Naive thymus-derived CD4-positive, alpha-beta T cell (primary cell): ENCODE measurements around the gene CACNA1C. TPM values are rescaled to one million over a fixed set of nuclear protein-coding genes. Genes with fewer than 3 reads are reported as not detected.

Experiments used
- ATAC-seq: fragments of 150-1000 bp; cut with Tn5 transposase; 2 replicates; pipeline ENCODE4 v1.10.0; 2021; ENCODE audit warnings: mild to moderate bottlenecking, moderate library complexity
- CTCF ChIA-PET: fragments of 350-600 bp; sonication (Branson Sonifier 250); formaldehyde crosslinking; loops from one replicate; lab custom pipeline; 2021; ENCODE audit warnings: antibody characterized with exemption; lab: Charles Lee
- POLR2A ChIA-PET: fragments of 350-600 bp; sonication (Branson Sonifier 250); formaldehyde crosslinking; loops from one replicate; lab custom pipeline; 2021; ENCODE audit warnings: antibody characterized with exemption, inconsistent platforms; lab: Charles Lee
- DNase-seq, 9 donors: peaks; one replicate each; pipeline versions ENCODE4 v3.0.0 to v3.0.0-alpha.2; 2020 to 2022; ENCODE audit warnings: mixed read lengths in 1 of 9
- H3K27ac ChIP-seq: one replicate; pipeline ENCODE4 v1.7.0; 2013; ENCODE audit warnings: mild to moderate bottlenecking, low read depth, low read length, moderate library complexity
- H3K27me3 ChIP-seq, 2 donors: one replicate each; pipeline ENCODE4 v1.7.0; 2013; ENCODE audit warnings: low read length in 2 of 2, mild to moderate bottlenecking in 2 of 2, moderate library complexity in 2 of 2; ENCODE audit not compliant: control insufficient read depth in 2 of 2, insufficient read depth in 2 of 2
- H3K36me3 ChIP-seq, 3 experiments: 1 replicate in 2 of 3; 2 replicates in 1 of 3; pipeline ENCODE4 v1.7.0; 2013; ENCODE audit warnings: low read length in 3 of 3, mild to moderate bottlenecking in 3 of 3, moderate library complexity in 1 of 3; ENCODE audit not compliant: insufficient read depth in 3 of 3, control insufficient read depth in 2 of 3
- H3K4me1 ChIP-seq, 2 donors: one replicate each; pipeline ENCODE4 v1.7.0; 2013; ENCODE audit warnings: low read length in 2 of 2, mild to moderate bottlenecking in 2 of 2, moderate library complexity in 1 of 2; ENCODE audit not compliant: control insufficient read depth in 2 of 2, insufficient read depth in 2 of 2
- H3K4me3 ChIP-seq: 2 replicates; pipeline ENCODE4 v1.7.0; 2013; ENCODE audit warnings: mild to moderate bottlenecking, low read length
- H3K9me3 ChIP-seq, 3 experiments: 1 replicate in 2 of 3; 2 replicates in 1 of 3; pipeline ENCODE4 v1.7.0; 2013; ENCODE audit warnings: low read length in 3 of 3; ENCODE audit not compliant: control insufficient read depth in 2 of 3
- H3K27ac Mint-ChIP-seq, 9 donors: one replicate each; pipeline ENCODE4 v1.8.0; 2020 to 2022; ENCODE audit warnings: mixed read lengths in 9 of 9, mild to moderate bottlenecking in 8 of 9, moderate library complexity in 5 of 9, inconsistent platforms in 2 of 9
- H3K27me3 Mint-ChIP-seq, 5 donors: one replicate each; pipeline ENCODE4 v1.8.0; 2021 to 2022; ENCODE audit warnings: mixed read lengths in 5 of 5, mild to moderate bottlenecking in 1 of 5
- H3K36me3 Mint-ChIP-seq, 5 donors: one replicate each; pipeline ENCODE4 v1.8.0; 2020 to 2022; ENCODE audit warnings: mixed read lengths in 5 of 5, mild to moderate bottlenecking in 3 of 5, inconsistent platforms in 1 of 5
- H3K4me1 Mint-ChIP-seq, 7 donors: one replicate each; pipeline ENCODE4 v1.8.0; 2020 to 2022; ENCODE audit warnings: mixed read lengths in 7 of 7, mild to moderate bottlenecking in 3 of 7, inconsistent platforms in 1 of 7
- H3K4me3 Mint-ChIP-seq, 10 donors: one replicate each; pipeline ENCODE4 v1.8.0; 2020 to 2022; ENCODE audit warnings: mild to moderate bottlenecking in 10 of 10, mixed read lengths in 10 of 10, moderate library complexity in 6 of 10, inconsistent platforms in 2 of 10
- H3K9me3 Mint-ChIP-seq, 11 donors: one replicate each; pipeline ENCODE4 v1.8.0; 2020 to 2022; ENCODE audit warnings: mixed read lengths in 11 of 11, mild to moderate bottlenecking in 4 of 11, inconsistent platforms in 1 of 11, moderate library complexity in 1 of 11
- intact Hi-C, 2 donors: fragments of 100-400 bp; cut with micrococcal nuclease; formaldehyde crosslinking; loops; one replicate each; pipeline ENCODE4 v1.15.1; 2023
- polyA plus RNA-seq, 2 donors: library from polyadenylated mRNA; unstranded; fragments of 300-500 nt; fragmentation: Illumina TruSeq; gene quantifications; one replicate each; pipeline ENCODE4 v1.2.3, GENCODE V29; 2021
- total RNA-seq, 6 experiments: library from RNA in 5 of 6; stranded (reverse) in 5 of 6; gene quantifications; 1 replicate in 5 of 6; 2 replicates in 1 of 6; pipeline ENCODE4 v1.2.3 and lab custom pipeline; 2021 to 2026

Gene CACNA1C
- total and polyA plus RNA-seq, 7 experiments from 2014 or later, result 0.04 to 0.48 (median 0.08) TPM

- H3K4me3 Mint-ChIP-seq, result peak overlapping the region in 6 of 10 donors; percentile 53 to 70 (median 66)
- Histone ChIP-seq H3K4me1 (peaks cover 0 to 10% of the 10 kb centered on the region in 2 donors), H3K9me3 (no peaks in the 10 kb centered on the region), H3K36me3 (no peaks in the 10 kb centered on the region), H3K4me3 (no peak overlapping the region), H3K27me3 (no peaks in the 10 kb centered on the region), H3K27ac (no peak overlapping the region)
- intact Hi-C loops, result no loop called here
- no peak for DNase-seq
- no peak for ATAC-seq
- POLR2A ChIA-PET, result no interaction called here
- H3K27ac Mint-ChIP-seq, result peak overlapping the region in 5 of 9 donors; percentile 11 to 78 (median 40)
- H3K27me3 Mint-ChIP-seq, result peaks cover 0 to 22% (median 8%) of the 10 kb centered on the region in 5 donors
- peaks cover 0 to 2% (median 0%) of the 10 kb centered on the region in 11 donors for H3K9me3 Mint-ChIP-seq
- H3K36me3 Mint-ChIP-seq, result peaks cover 0 to 4% (median 0%) of the 10 kb centered on the region in 5 donors
- CTCF ChIA-PET, result no interaction called here
- H3K4me1 Mint-ChIP-seq, result peaks cover 0 to 38% (median 4%) of the 10 kb centered on the region in 7 donors
Observed at GRCh38 chr12:2363836-2364609, 311.2 kb downstream of the CACNA1C start.

GRCh38 chr12:2364631-2365051 is 311.9 kb downstream of the CACNA1C start:
- H3K27ac Mint-ChIP-seq, result peak overlapping the region in 2 of 9 donors; percentile 14 to 78
- POLR2A ChIA-PET, result no interaction called here
- Histone ChIP-seq H3K9me3 (no peaks in the 10 kb centered on the region), H3K27me3 (no peaks in the 10 kb centered on the region), H3K36me3 (no peaks in the 10 kb centered on the region), H3K27ac (no peak overlapping the region), H3K4me1 (peaks cover 0 to 10% of the 10 kb centered on the region in 2 donors), H3K4me3 (no peak overlapping the region)
- H3K4me3 Mint-ChIP-seq, result peak overlapping the region in 2 of 10 donors; percentile 1 to 18
- ATAC-seq (peak; percentile 49), DNase-seq (no peak)
- peaks cover 0 to 20% (median 7%) of the 10 kb centered on the region in 5 donors for H3K27me3 Mint-ChIP-seq
- peaks cover 0 to 2% (median 0%) of the 10 kb centered on the region in 11 donors for H3K9me3 Mint-ChIP-seq
- H3K36me3 Mint-ChIP-seq, result peaks cover 0 to 4% (median 0%) of the 10 kb centered on the region in 5 donors
- CTCF ChIA-PET, result no interaction called here
- peaks cover 0 to 32% (median 4%) of the 10 kb centered on the region in 7 donors for H3K4me1 Mint-ChIP-seq
- intact Hi-C loops, result no loop called here

GRCh38 chr12:2366711-2367110 is 313.9 kb downstream of the CACNA1C start:
- Mint-ChIP-seq H3K27ac (no peak overlapping the region), H3K4me3 (no peak overlapping the region), H3K36me3 (peaks cover 0 to 4% (median 0%) of the 10 kb centered on the region in 5 donors), H3K9me3 (peaks cover 0 to 2% (median 0%) of the 10 kb centered on the region in 11 donors), H3K4me1 (peaks cover 0 to 29% (median 2%) of the 10 kb centered on the region in 7 donors), H3K27me3 (peaks cover 0 to 28% (median 0%) of the 10 kb centered on the region in 5 donors)
- intact Hi-C loops, result no loop called here
- ATAC-seq, result no peak
- Histone ChIP-seq H3K27me3 (no peaks in the 10 kb centered on the region), H3K4me3 (no peak overlapping the region), H3K36me3 (no peaks in the 10 kb centered on the region), H3K27ac (no peak overlapping the region), H3K9me3 (no peaks in the 10 kb centered on the region), H3K4me1 (peaks cover 0 to 10% of the 10 kb centered on the region in 2 donors)
- no peak for DNase-seq
- CTCF ChIA-PET, result no interaction called here
- POLR2A ChIA-PET, result no interaction called here

GRCh38 chr12:2372178-2372577 is 319.4 kb downstream of the CACNA1C start:
- Histone ChIP-seq H3K27ac (no peak overlapping the region), H3K4me3 (no peak overlapping the region), H3K9me3 (no peaks in the 10 kb centered on the region), H3K36me3 (no peaks in the 10 kb centered on the region), H3K27me3 (no peaks in the 10 kb centered on the region), H3K4me1 (no peaks in the 10 kb centered on the region)
- H3K36me3 Mint-ChIP-seq, result no peaks in the 10 kb centered on the region
- H3K9me3 Mint-ChIP-seq, result no peaks in the 10 kb centered on the region
- intact Hi-C loops, result no loop called here
- H3K27ac Mint-ChIP-seq, result no peak overlapping the region
- ATAC-seq (no peak), DNase-seq (no peak)
- ChIA-PET POLR2A (no interaction called here), CTCF (no interaction called here)
- H3K4me1 Mint-ChIP-seq, result peaks cover 0 to 1% (median 0%) of the 10 kb centered on the region in 7 donors
- H3K4me3 Mint-ChIP-seq, result no peak overlapping the region
- H3K27me3 Mint-ChIP-seq, result peaks cover 0 to 27% (median 0%) of the 10 kb centered on the region in 5 donors

GRCh38 chr12:2372735-2373134 is 319.9 kb downstream of the CACNA1C start:
- H3K4me3 Mint-ChIP-seq, result no peak overlapping the region

GRCh38 chr12:2373307-2373706 is 320.5 kb downstream of the CACNA1C start:
- POLR2A ChIA-PET, result no interaction called here
- CTCF ChIA-PET, result no interaction called here
- H3K9me3 Mint-ChIP-seq, result no peaks in the 10 kb centered on the region
- no peak for ATAC-seq
- intact Hi-C loops, result no loop called here
- no peak overlapping the region for H3K4me3 Mint-ChIP-seq
- H3K27ac ChIP-seq, result no peak overlapping the region
- no peaks in the 10 kb centered on the region for H3K4me1 ChIP-seq
- H3K4me1 Mint-ChIP-seq, result peaks cover 0 to 10% (median 0%) of the 10 kb centered on the region in 7 donors
- H3K9me3 ChIP-seq, result no peaks in the 10 kb centered on the region
- peaks cover 0 to 29% (median 0%) of the 10 kb centered on the region in 5 donors for H3K27me3 Mint-ChIP-seq
- DNase-seq, result no peak
- H3K36me3 ChIP-seq, result no peaks in the 10 kb centered on the region
- no peaks in the 10 kb centered on the region for H3K36me3 Mint-ChIP-seq
- no peaks in the 10 kb centered on the region for H3K27me3 ChIP-seq
- no peak overlapping the region for H3K4me3 ChIP-seq
- no peak overlapping the region for H3K27ac Mint-ChIP-seq

More at GRCh38 chr12:2372735-2373134, 319.9 kb downstream of the CACNA1C start:
- CTCF ChIA-PET, result no interaction called here
- no peak for ATAC-seq
- Mint-ChIP-seq H3K4me1 (peaks cover 0 to 7% (median 0%) of the 10 kb centered on the region in 7 donors), H3K27ac (no peak overlapping the region), H3K27me3 (peaks cover 0 to 28% (median 0%) of the 10 kb centered on the region in 5 donors), H3K36me3 (no peaks in the 10 kb centered on the region), H3K9me3 (no peaks in the 10 kb centered on the region)
- DNase-seq, result no peak
- POLR2A ChIA-PET, result no interaction called here
- intact Hi-C loops, result no loop called here
- H3K36me3 ChIP-seq, result no peaks in the 10 kb centered on the region
- no peak overlapping the region for H3K4me3 ChIP-seq
- H3K4me1 ChIP-seq, result no peaks in the 10 kb centered on the region
- no peaks in the 10 kb centered on the region for H3K9me3 ChIP-seq
- H3K27ac ChIP-seq, result no peak overlapping the region
- no peaks in the 10 kb centered on the region for H3K27me3 ChIP-seq
